GM18517 (cell line): ENCODE data around the gene RPL7A.
"Not testable (repeated sequence)": the region's sequence is repeated elsewhere in the genome, so short reads cannot be mapped to it uniquely, and the experiment has no call there.

Experiments
- ATAC-seq: cut with Tn5 transposase; IDR thresholded peaks from one replicate; pipeline ENCODE4 v1.9.1; 2021; ENCODE audit warnings: mild to moderate bottlenecking, moderate library complexity; ENCODE audit not compliant: unreplicated experiment

The RPL7A gene

GRCh38 chr9:133367778-133368177 is 19.8 kb downstream of the RPL7A start:
- no peak for ATAC-seq

GRCh38 chr9:133368249-133368881 is 20.3 kb downstream of the RPL7A start:
- ATAC-seq = no peak

GRCh38 chr9:133369422-133369821 is 21.4 kb downstream of the RPL7A start:
- no peak for ATAC-seq

GRCh38 chr9:133369933-133370332 is 21.9 kb downstream of the RPL7A start:
- ATAC-seq = no peak

GRCh38 chr9:133370685-133371084 is 22.7 kb downstream of the RPL7A start:
- no peak for ATAC-seq

- ATAC-seq = no peak
These were observed 23.3 kb downstream of the RPL7A start for GRCh38 chr9:133371261-133371711.

GRCh38 chr9:133372144-133372543 is 24.1 kb downstream of the RPL7A start:
- ATAC-seq = no peak

- no peak for ATAC-seq
These were observed 26.6 kb downstream of the RPL7A start for GRCh38 chr9:133374612-133375115.

GRCh38 chr9:133375116-133375723 is 27.2 kb downstream of the RPL7A start:
- ATAC-seq = no peak

- ATAC-seq = peak; percentile 78
These were observed 28.0 kb downstream of the RPL7A start, which contains the start of the genes STKLD1 and SURF4 for GRCh38 chr9:133375724-133376654. TSS of gene STKLD1 (plus strand) at chr9:133376366. CDS start at chr9:133376474, 108 bp downstream. TSS of gene SURF4 (minus strand) at chr9:133376060. CDS start at chr9:133375969, 91 bp downstream.

- not testable (repeated sequence) for ATAC-seq
These were observed 29.3 kb downstream of the RPL7A start for GRCh38 chr9:133377280-133377679.

- no peak for ATAC-seq
These were observed 29.8 kb downstream of the RPL7A start for GRCh38 chr9:133377721-133378216.

GRCh38 chr9:133378408-133378962 is 30.5 kb downstream of the RPL7A start:
- no peak for ATAC-seq

- no peak for ATAC-seq
These were observed 31.4 kb downstream of the RPL7A start for GRCh38 chr9:133379153-133380086.

- no peak for ATAC-seq
These were observed 32.7 kb downstream of the RPL7A start for GRCh38 chr9:133380734-133381133.

GRCh38 chr9:133382507-133383141 is 34.6 kb downstream of the RPL7A start:
- no peak for ATAC-seq

- no peak for ATAC-seq
These were observed 35.4 kb downstream of the RPL7A start for GRCh38 chr9:133383438-133383837.

- no peak for ATAC-seq
These were observed 36.8 kb downstream of the RPL7A start for GRCh38 chr9:133384736-133385321.

- no peak for ATAC-seq
These were observed 37.4 kb downstream of the RPL7A start for GRCh38 chr9:133385452-133385851.
